Peyer's patch (tissue), 4 donors: ENCODE measurements around the gene DIPK1C. TPM values are rescaled to one million over a fixed set of nuclear protein-coding genes. Genes with fewer than 3 reads are reported as not detected.
"Not testable (repeated sequence)": the region's sequence is repeated elsewhere in the genome, so short reads cannot be mapped to it uniquely, and the experiment has no call there.

Experiments used
- DNase-seq, 3 donors: peaks; one replicate each; pipeline ENCODE4 v3.0.0-alpha.2; 2017 to 2019
- H3K27ac ChIP-seq, 4 donors: fragments of 200-600 bp; sonication (generic); one replicate each; pipeline ENCODE4 v1.5.1; 2016 to 2019
- H3K27me3 ChIP-seq, 2 donors: fragments of 200-600 bp; sonication (generic); one replicate each; pipeline ENCODE4 v1.5.1; 2019
- H3K36me3 ChIP-seq, 3 donors: fragments of 200-600 bp; sonication (generic); one replicate each; pipeline ENCODE4 v1.5.1; 2016 to 2019
- H3K4me1 ChIP-seq, 4 donors: fragments of 200-600 bp; sonication (generic); one replicate each; pipeline ENCODE4 v1.5.1; 2016 to 2019
- H3K4me3 ChIP-seq, 4 donors: fragments of 200-600 bp; sonication (generic); 1 replicate in 3 of 4; 2 replicates in 1 of 4; pipeline ENCODE4 v1.5.1; 2016 to 2019; ENCODE audit warnings: mild to moderate bottlenecking in 1 of 4
- H3K9me3 ChIP-seq, 4 donors: fragments of 200-600 bp; sonication (generic); one replicate each; pipeline ENCODE4 v1.5.1; 2016 to 2019; ENCODE audit warnings: mild to moderate bottlenecking in 1 of 4
- CTCF ChIP-seq, 6 experiments: fragments of 450-650 bp in 4 of 6; fragments of 200-600 bp in 2 of 6; sonication (generic) in 1 of 6; IDR thresholded peaks; one replicate each; pipeline ENCODE4 v1.5.1; 2017 to 2019; ENCODE audit warnings: antibody characterized with exemption in 6 of 6, mild to moderate bottlenecking in 3 of 6, moderate library complexity in 1 of 6
- POLR2A ChIP-seq, 2 donors: fragments of 450-650 bp; IDR thresholded peaks; one replicate each; pipeline ENCODE4 v1.5.1; 2017; ENCODE audit warnings: antibody characterized with exemption in 2 of 2, mild to moderate bottlenecking in 2 of 2, moderate library complexity in 2 of 2
- total RNA-seq, 4 donors: library from RNA; depleted of rRNA; stranded (reverse); fragments of >200 nt; gene quantifications; one replicate each; pipeline ENCODE4 v1.1.0, GENCODE V29; 2016

The DIPK1C gene
- under 1 TPM in 2 of 4 donors, not detected in 2; 0.70 to 0.83 TPM for total RNA-seq

- no peaks in the 10 kb centered on the region for H3K36me3 ChIP-seq
- peak within 1 kb of the TSS in 3 of 4 donors; percentile 9 to 44 (median 29) for H3K4me3 ChIP-seq
- DNase-seq: no peak
- H3K27ac ChIP-seq: no peak within 1 kb of the TSS
- peaks cover 0 to 18% (median 4%) of the 10 kb centered on the region in 4 donors for H3K4me1 ChIP-seq
- peaks cover 0 to 17% of the 10 kb centered on the region in 2 donors for H3K27me3 ChIP-seq
- TF ChIP-seq CTCF (IDR thresholded peaks at IDR 0.05): no peak
- no peak for TF ChIP-seq POLR2A (IDR thresholded peaks at IDR 0.05)
- no peaks in the 10 kb centered on the region for H3K9me3 ChIP-seq
These were observed at the start of gene DIPK1C for GRCh38 chr18:74457043-74457724. Gene DIPK1C, minus strand, starts transcription at chr18:74457308. Its CDS starts 49 bp downstream, at chr18:74457259.

GRCh38 chr18:74506448-74507084 lies 49.5 kb upstream of the DIPK1C start:
- H3K4me3 ChIP-seq: peak overlapping the region in 1 of 4 donors; percentile 6
- H3K36me3 ChIP-seq: peaks cover 0 to 98% (median 3%) of the 10 kb centered on the region in 3 donors
- peak overlapping the region in 2 of 4 donors; percentile 48 to 84 for H3K27ac ChIP-seq
- DNase-seq: peak in 1 of 3 donors; percentile 44
- no peaks in the 10 kb centered on the region for H3K9me3 ChIP-seq
- peaks cover 0 to 39% (median 2%) of the 10 kb centered on the region in 4 donors for H3K4me1 ChIP-seq
- H3K27me3 ChIP-seq: no peaks in the 10 kb centered on the region
- TF ChIP-seq POLR2A (IDR thresholded peaks at IDR 0.05) (no peak), CTCF (IDR thresholded peaks at IDR 0.05) (no peak)

GRCh38 chr18:74505776-74506175 lies 48.7 kb upstream of the DIPK1C start:
- peak in 1 of 3 donors; percentile 44 for DNase-seq
- peaks cover 0 to 39% (median 2%) of the 10 kb centered on the region in 4 donors for H3K4me1 ChIP-seq
- H3K9me3 ChIP-seq: no peaks in the 10 kb centered on the region
- no peak overlapping the region for H3K4me3 ChIP-seq
- H3K36me3 ChIP-seq: peaks cover 0 to 96% (median 3%) of the 10 kb centered on the region in 3 donors
- no peak overlapping the region for H3K27ac ChIP-seq
- no peaks in the 10 kb centered on the region for H3K27me3 ChIP-seq
- TF ChIP-seq POLR2A (IDR thresholded peaks at IDR 0.05) (no peak), CTCF (IDR thresholded peaks at IDR 0.05) (no peak)

GRCh38 chr18:74503137-74503536 lies 46.0 kb upstream of the DIPK1C start:
- no peak for TF ChIP-seq POLR2A (IDR thresholded peaks at IDR 0.05)
- no peak for TF ChIP-seq CTCF (IDR thresholded peaks at IDR 0.05)
- DNase-seq: no peak
- H3K4me1 ChIP-seq: peaks cover 0 to 41% (median 6%) of the 10 kb centered on the region in 4 donors

GRCh38 chr18:74501386-74501785 lies 44.3 kb upstream of the DIPK1C start:
- DNase-seq: peak in 1 of 3 donors; percentile 47
- H3K36me3 ChIP-seq: peaks cover 0 to 53% (median 0%) of the 10 kb centered on the region in 3 donors
- H3K4me1 ChIP-seq: peaks cover 0 to 34% (median 9%) of the 10 kb centered on the region in 4 donors
- H3K27ac ChIP-seq: peak overlapping the region; percentile 74 to 98 (median 78)
- H3K4me3 ChIP-seq: peak overlapping the region; percentile 13 to 61 (median 38)
- TF ChIP-seq POLR2A (IDR thresholded peaks at IDR 0.05) (no peak), CTCF (IDR thresholded peaks at IDR 0.05) (no peak)
- H3K27me3 ChIP-seq: no peaks in the 10 kb centered on the region
- no peaks in the 10 kb centered on the region for H3K9me3 ChIP-seq

More at GRCh38 chr18:74503137-74503536, 46.0 kb upstream of the DIPK1C start:
- Histone ChIP-seq H3K9me3 (no peaks in the 10 kb centered on the region), H3K36me3 (peaks cover 0 to 70% (median 0%) of the 10 kb centered on the region in 3 donors), H3K27me3 (no peaks in the 10 kb centered on the region), H3K27ac (no peak overlapping the region), H3K4me3 (peak overlapping the region in 1 of 4 donors; percentile 36)

- H3K27ac ChIP-seq: peak overlapping the region; percentile 74 to 98 (median 78)
- peak in 1 of 3 donors; percentile 47 for DNase-seq
- H3K9me3 ChIP-seq, H3K27me3 ChIP-seq: not testable (repeated sequence)
- H3K36me3 ChIP-seq: peaks cover 0 to 46% (median 0%) of the 10 kb centered on the region in 3 donors
- H3K4me1 ChIP-seq: peaks cover 0 to 28% (median 9%) of the 10 kb centered on the region in 4 donors
- H3K4me3 ChIP-seq: peak overlapping the region; percentile 13 to 61 (median 38)
These were observed 43.7 kb upstream of the DIPK1C start for GRCh38 chr18:74500774-74501173.
